H1 (cell line): ENCODE measurements around the gene DENND6B. TPM values are rescaled to one million over a fixed set of nuclear protein-coding genes. Genes with fewer than 3 reads are reported as not detected.

Source experiments
- polyA plus RNA-seq, 7 experiments: library from polyadenylated mRNA; depleted of rRNA in 3 of 7; stranded (reverse) in 5 of 7; unstranded in 2 of 7; fragments of >200 nt in 5 of 7; fragments of 200-250 nt in 2 of 7; gene quantifications; 1 replicate in 5 of 7; 2 replicates in 1 of 7; 4 replicates in 1 of 7; pipeline versions ENCODE4 v1.2.1 to v1.2.3, GENCODE V29; 2011 to 2013; ENCODE audit warnings: missing spikeins in 2 of 7, mixed read lengths in 2 of 7
- total RNA-seq: library from RNA; stranded (reverse); fragmentation: NEBNext Ultra II Directional; extraction: Animal tissue kit (Norgen Biotek cat#: 25700); gene quantifications from 2 replicates; pipeline ENCODE4 v1.2.1, GENCODE V29; 2021

Gene DENND6B
- total and polyA plus RNA-seq, 2 of the 8 experiments (the other 6 are each of a cell fraction or from before 2014, with no cell fraction given) = 1.1 to 1.9 TPM

Other genes starting within 250 kb of the DENND6B start
- gene MLC1, start 241.6 kb downstream of the DENND6B start, total RNA-seq = not detected in 2 replicates
- 0.17 and 0.20 TPM in 2 replicates for gene MLC1, start 241.6 kb downstream of the DENND6B start, polyA plus RNA-seq (2011; rRNA removed)
- gene MOV10L1, start 237.0 kb downstream of the DENND6B start, total RNA-seq = not detected in 2 replicates
- 0.13 and 0.32 TPM in 2 replicates for gene MOV10L1, start 237.0 kb downstream of the DENND6B start, polyA plus RNA-seq (2011; rRNA removed)
- 5.0 and 5.4 TPM in 2 replicates for gene PANX2, start 156.3 kb downstream of the DENND6B start, total RNA-seq
- gene PANX2, start 156.3 kb downstream of the DENND6B start, polyA plus RNA-seq (2011; rRNA removed) = 3.5 and 6.0 TPM in 2 replicates
- gene TRABD, start 141.1 kb downstream of the DENND6B start, total RNA-seq = 57.5 and 60.0 TPM in 2 replicates
- gene TRABD, start 141.1 kb downstream of the DENND6B start, polyA plus RNA-seq (2011; rRNA removed) = 44.2 and 88.8 TPM in 2 replicates
- 16.8 and 18.6 TPM in 2 replicates for gene SELENOO, start 126.0 kb downstream of the DENND6B start, total RNA-seq
- gene SELENOO, start 126.0 kb downstream of the DENND6B start, polyA plus RNA-seq (2011; rRNA removed) = 25.1 and 34.1 TPM in 2 replicates
- gene TUBGCP6, start 82.0 kb downstream of the DENND6B start, total RNA-seq = 23.5 and 24.7 TPM in 2 replicates
- gene TUBGCP6, start 82.0 kb downstream of the DENND6B start, polyA plus RNA-seq (2011; rRNA removed) = 24.2 and 33.6 TPM in 2 replicates
- gene HDAC10, start 75.7 kb downstream of the DENND6B start, total RNA-seq = 21.2 and 26.4 TPM in 2 replicates
- 11.2 and 18.8 TPM in 2 replicates for gene HDAC10, start 75.7 kb downstream of the DENND6B start, polyA plus RNA-seq (2011; rRNA removed)
- 15.6 and 20.3 TPM in 2 replicates for gene MAPK12, start 65.3 kb downstream of the DENND6B start, total RNA-seq
- gene MAPK12, start 65.3 kb downstream of the DENND6B start, polyA plus RNA-seq (2011; rRNA removed) = 17.3 and 25.9 TPM in 2 replicates
- 1.5 TPM in 2 replicates for gene MAPK11, start 56.6 kb downstream of the DENND6B start, total RNA-seq
- gene MAPK11, start 56.6 kb downstream of the DENND6B start, polyA plus RNA-seq (2011; rRNA removed) = 0.70 and 1.5 TPM in 2 replicates
- gene PLXNB2, start 19.4 kb downstream of the DENND6B start, total RNA-seq = 92.8 and 106 TPM in 2 replicates
- 58.3 and 83.3 TPM in 2 replicates for gene PLXNB2, start 19.4 kb downstream of the DENND6B start, polyA plus RNA-seq (2011; rRNA removed)
- 32.2 and 32.3 TPM in 2 replicates for gene PPP6R2, start 16.3 kb upstream of the DENND6B start, total RNA-seq
- 25.0 and 33.1 TPM in 2 replicates for gene PPP6R2, start 16.3 kb upstream of the DENND6B start, polyA plus RNA-seq (2011; rRNA removed)
- gene SBF1, start 148.0 kb upstream of the DENND6B start, total RNA-seq = 68.4 and 71.5 TPM in 2 replicates
- gene SBF1, start 148.0 kb upstream of the DENND6B start, polyA plus RNA-seq (2011; rRNA removed) = 29.1 and 53.7 TPM in 2 replicates
- 7.5 and 8.0 TPM in 2 replicates for gene ADM2, start 154.5 kb upstream of the DENND6B start, total RNA-seq
- gene ADM2, start 154.5 kb upstream of the DENND6B start, polyA plus RNA-seq (2011; rRNA removed) = 3.3 and 6.8 TPM in 2 replicates
- gene MIOX, start 159.8 kb upstream of the DENND6B start, total RNA-seq = 0.30 and 0.33 TPM in 2 replicates
- 0.32 and 0.57 TPM in 2 replicates for gene MIOX, start 159.8 kb upstream of the DENND6B start, polyA plus RNA-seq (2011; rRNA removed)
- gene LMF2, start 180.7 kb upstream of the DENND6B start, total RNA-seq = 31.3 and 34.3 TPM in 2 replicates
- 62.9 and 80.4 TPM in 2 replicates for gene LMF2, start 180.7 kb upstream of the DENND6B start, polyA plus RNA-seq (2011; rRNA removed)
- gene NCAPH2, start 181.2 kb upstream of the DENND6B start, total RNA-seq = 62.2 and 70.4 TPM in 2 replicates
- gene NCAPH2, start 181.2 kb upstream of the DENND6B start, polyA plus RNA-seq (2011; rRNA removed) = 73.8 and 81.6 TPM in 2 replicates
- gene SCO2, start 198.6 kb upstream of the DENND6B start, total RNA-seq = 2.2 TPM in 1 of 2 replicates, not detected in the other
- gene SCO2, start 198.6 kb upstream of the DENND6B start, polyA plus RNA-seq (2011; rRNA removed) = 2.0 and 2.5 TPM in 2 replicates
- 0.43 and 0.46 TPM in 2 replicates for gene TYMP, start 203.0 kb upstream of the DENND6B start, total RNA-seq
- 0.48 and 0.83 TPM in 2 replicates for gene TYMP, start 203.0 kb upstream of the DENND6B start, polyA plus RNA-seq (2011; rRNA removed)
- not detected in 2 replicates for gene KLHDC7B, start 218.9 kb upstream of the DENND6B start, total RNA-seq
- not detected in 2 replicates for gene KLHDC7B, start 218.9 kb upstream of the DENND6B start, polyA plus RNA-seq (2011; rRNA removed)
- gene SYCE3, start 235.9 kb upstream of the DENND6B start, total RNA-seq = not detected in 2 replicates
- 1.9 and 2.9 TPM in 2 replicates for gene SYCE3, start 235.9 kb upstream of the DENND6B start, polyA plus RNA-seq (2011; rRNA removed)